ENCODE measurements around the gene ANKRD60. TPM values are rescaled to one million over a fixed set of nuclear protein-coding genes. Genes with fewer than 3 reads are reported as not detected.

The ANKRD60 gene
- total RNA-seq, 4 donors from 2014 or later = not detected

DNA sequence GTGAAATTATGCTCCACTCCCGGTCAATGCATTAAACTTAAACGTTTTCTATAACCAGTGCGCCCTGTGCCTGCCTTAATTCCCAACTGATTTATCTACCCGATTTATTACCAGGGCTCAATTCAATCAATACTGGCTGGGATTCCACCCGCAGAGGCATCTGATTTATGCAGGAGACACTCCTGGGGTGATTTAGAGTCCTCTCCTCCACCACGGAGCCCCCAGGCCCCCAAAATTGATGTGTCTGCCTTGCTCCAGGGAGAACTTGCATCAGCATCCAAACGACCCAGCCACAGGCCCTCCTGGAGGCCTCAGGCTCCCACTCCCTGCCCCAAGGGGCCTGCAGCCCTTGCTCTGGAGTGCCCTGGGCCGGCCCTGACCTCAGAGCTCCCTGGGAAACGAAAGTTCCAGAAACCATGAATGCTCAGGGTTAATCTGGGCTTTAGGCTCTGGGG, 29.5 kb downstream of the ANKRD60 start:
- H3K4me1 ChIP-seq = no peaks in the 10 kb centered on the region
- no peaks in the 10 kb centered on the region for H3K36me3 ChIP-seq
- H3K27ac ChIP-seq = no peak overlapping the region
- intact Hi-C loops (cut with DNase I; ENCODE audit: low total_unique reads) (no loop called here), in situ Hi-C loops (cut with MboI; ENCODE audit: low pct_ligation_motif_present in 1 of 4, low pct_unique_long_range_greater_than_20kb in 1 of 4, low sequenced_read_pairs in 3 of 4) (no loop called here)
- TF ChIP-seq POLR2AphosphoS5 (IDR thresholded peaks at IDR 0.05) (no peak), EP300 (IDR thresholded peaks at IDR 0.05; ENCODE audit: low read depth) (no peak), POLR2A (IDR thresholded peaks at IDR 0.05) (no peak)
- TF ChIP-seq, protein P1, sequence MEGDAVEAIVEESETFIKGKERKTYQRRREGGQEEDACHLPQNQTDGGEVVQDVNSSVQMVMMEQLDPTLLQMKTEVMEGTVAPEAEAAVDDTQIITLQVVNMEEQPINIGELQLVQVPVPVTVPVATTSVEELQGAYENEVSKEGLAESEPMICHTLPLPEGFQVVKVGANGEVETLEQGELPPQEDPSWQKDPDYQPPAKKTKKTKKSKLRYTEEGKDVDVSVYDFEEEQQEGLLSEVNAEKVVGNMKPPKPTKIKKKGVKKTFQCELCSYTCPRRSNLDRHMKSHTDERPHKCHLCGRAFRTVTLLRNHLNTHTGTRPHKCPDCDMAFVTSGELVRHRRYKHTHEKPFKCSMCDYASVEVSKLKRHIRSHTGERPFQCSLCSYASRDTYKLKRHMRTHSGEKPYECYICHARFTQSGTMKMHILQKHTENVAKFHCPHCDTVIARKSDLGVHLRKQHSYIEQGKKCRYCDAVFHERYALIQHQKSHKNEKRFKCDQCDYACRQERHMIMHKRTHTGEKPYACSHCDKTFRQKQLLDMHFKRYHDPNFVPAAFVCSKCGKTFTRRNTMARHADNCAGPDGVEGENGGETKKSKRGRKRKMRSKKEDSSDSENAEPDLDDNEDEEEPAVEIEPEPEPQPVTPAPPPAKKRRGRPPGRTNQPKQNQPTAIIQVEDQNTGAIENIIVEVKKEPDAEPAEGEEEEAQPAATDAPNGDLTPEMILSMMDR (IDR thresholded peaks at IDR 0.05) = no peak
- DNase-seq = no peak
- H3K9me3 ChIP-seq = no peaks in the 10 kb centered on the region
- H3K4me3 ChIP-seq = no peak overlapping the region
- WGBS, 2 donors (ENCODE audit: low coverage in 1 of 2) = 56 to 84% methylated on average over 5 to 9 of the region's 9 CpGs
- H3K27me3 ChIP-seq = no peaks in the 10 kb centered on the region

DNA sequence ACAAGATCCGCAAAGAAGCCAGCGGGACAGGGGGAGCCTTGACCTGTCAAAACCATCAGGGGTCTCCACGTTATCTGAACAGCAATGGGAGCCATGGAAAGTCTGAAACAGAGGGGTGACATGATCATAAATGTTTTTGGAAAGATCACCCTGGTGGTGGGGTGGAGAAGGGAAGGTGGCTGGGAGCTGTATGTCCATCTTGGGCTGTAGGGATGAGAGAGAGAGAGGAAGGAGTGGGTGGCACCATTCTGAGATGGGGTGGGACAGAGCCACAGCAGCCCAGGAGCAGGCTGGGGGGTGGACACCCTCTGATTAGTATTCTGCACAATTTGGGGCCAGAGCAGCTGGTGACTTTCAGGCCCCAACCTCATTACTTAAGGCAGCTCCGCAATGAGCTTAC, 30.1 kb downstream of the ANKRD60 start:
- H3K36me3 ChIP-seq = no peaks in the 10 kb centered on the region
- H3K9me3 ChIP-seq = no peaks in the 10 kb centered on the region
- no peak overlapping the region for H3K27ac ChIP-seq
- no peak for DNase-seq
- H3K4me3 ChIP-seq = no peak overlapping the region
- in situ Hi-C loops (cut with MboI; ENCODE audit: low pct_ligation_motif_present in 1 of 4, low pct_unique_long_range_greater_than_20kb in 1 of 4, low sequenced_read_pairs in 3 of 4) (no loop called here), intact Hi-C loops (cut with DNase I; ENCODE audit: low total_unique reads) (no loop called here)
- no peak for TF ChIP-seq POLR2A (IDR thresholded peaks at IDR 0.05)
- TF ChIP-seq, protein P1 (IDR thresholded peaks at IDR 0.05) = no peak
- no peak for TF ChIP-seq EP300 (IDR thresholded peaks at IDR 0.05; ENCODE audit: low read depth)
- TF ChIP-seq POLR2AphosphoS5 (IDR thresholded peaks at IDR 0.05) = no peak
- no peaks in the 10 kb centered on the region for H3K4me1 ChIP-seq
- no peaks in the 10 kb centered on the region for H3K27me3 ChIP-seq
- WGBS, 2 donors (ENCODE audit: low coverage in 1 of 2) = 85 to 87% methylated on average over 3 to 4 of the region's 4 CpGs

DNA sequence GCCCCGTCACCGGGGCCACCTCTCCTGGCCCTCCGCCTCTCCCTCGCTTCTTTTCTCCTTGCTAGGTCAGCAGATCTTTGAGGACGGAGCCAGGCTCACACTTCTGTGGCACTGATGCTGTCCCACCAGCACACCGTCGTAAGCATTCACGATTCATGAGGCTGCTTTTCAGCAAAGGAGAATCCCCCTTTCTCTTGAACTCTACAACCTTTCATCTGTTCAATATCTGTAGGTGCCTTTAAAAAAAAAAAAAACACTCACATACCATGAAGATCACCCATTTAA, 31.3 kb downstream of the ANKRD60 start:
- WGBS, 2 donors (ENCODE audit: low coverage in 1 of 2) = 96 to 100% methylated on average over 4 to 8 of the region's 8 CpGs
- Histone ChIP-seq H3K27ac (no peak overlapping the region), H3K4me3 (no peak overlapping the region), H3K27me3 (no peaks in the 10 kb centered on the region), H3K9me3 (no peaks in the 10 kb centered on the region), H3K36me3 (no peaks in the 10 kb centered on the region), H3K4me1 (no peaks in the 10 kb centered on the region)
- intact Hi-C loops (cut with DNase I; ENCODE audit: low total_unique reads) = no loop called here
- no peak for TF ChIP-seq POLR2A (IDR thresholded peaks at IDR 0.05)
- TF ChIP-seq POLR2AphosphoS5 (IDR thresholded peaks at IDR 0.05) = no peak
- no peak for TF ChIP-seq EP300 (IDR thresholded peaks at IDR 0.05; ENCODE audit: low read depth)
- TF ChIP-seq, protein P1 (IDR thresholded peaks at IDR 0.05) = no peak
- DNase-seq = no peak
- in situ Hi-C loops (cut with MboI; ENCODE audit: low pct_ligation_motif_present in 1 of 4, low pct_unique_long_range_greater_than_20kb in 1 of 4, low sequenced_read_pairs in 3 of 4) = no loop called here

DNA sequence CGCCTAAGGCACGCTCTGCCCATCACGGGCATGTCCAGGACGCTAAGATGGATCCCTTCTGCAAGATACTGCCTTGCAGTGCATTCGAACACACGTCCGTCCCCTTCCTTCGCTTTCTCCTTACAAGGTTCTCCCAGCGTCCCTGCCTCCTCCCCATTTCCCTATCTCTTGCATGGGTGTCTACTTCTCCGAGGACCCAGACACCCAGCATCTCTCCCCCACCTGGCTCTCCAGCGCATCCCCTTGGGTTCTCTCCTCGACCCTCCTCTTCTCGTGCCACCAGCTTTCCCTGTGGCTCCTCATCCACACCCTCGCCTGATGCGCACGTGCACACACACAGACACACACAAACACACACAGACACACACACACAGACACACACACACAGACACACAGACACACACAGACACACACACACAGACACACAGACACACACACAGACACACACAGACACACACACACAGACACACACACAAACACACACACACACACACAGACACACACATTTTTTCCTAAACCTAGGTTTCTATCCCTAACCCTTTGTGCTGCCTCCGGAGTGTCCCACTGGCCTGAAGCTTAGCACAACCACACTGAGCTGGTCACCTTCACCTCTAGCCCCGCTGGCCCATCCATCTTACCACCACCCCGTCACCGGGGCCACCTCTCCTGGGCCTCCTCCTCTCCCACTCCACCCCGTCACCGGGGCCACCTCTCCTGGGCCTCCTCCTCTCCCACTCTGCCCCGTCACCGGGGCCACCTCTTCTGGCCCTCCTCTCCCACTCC, 31.9 kb downstream of the ANKRD60 start:
- Histone ChIP-seq H3K27ac (no peak overlapping the region), H3K9me3 (no peaks in the 10 kb centered on the region), H3K4me1 (no peaks in the 10 kb centered on the region), H3K27me3 (no peaks in the 10 kb centered on the region), H3K36me3 (no peaks in the 10 kb centered on the region), H3K4me3 (no peak overlapping the region)
- DNase-seq = no peak
- WGBS, 2 donors (ENCODE audit: low coverage in 1 of 2) = 87 to 88% methylated on average over 12 to 24 of the region's 24 CpGs
- intact Hi-C loops (cut with DNase I; ENCODE audit: low total_unique reads) = no loop called here
- TF ChIP-seq EP300 (IDR thresholded peaks at IDR 0.05; ENCODE audit: low read depth) (no peak), POLR2AphosphoS5 (IDR thresholded peaks at IDR 0.05) (no peak), POLR2A (IDR thresholded peaks at IDR 0.05) (no peak)
- TF ChIP-seq, protein P1 (IDR thresholded peaks at IDR 0.05) = no peak
- in situ Hi-C loops (cut with MboI; ENCODE audit: low pct_ligation_motif_present in 1 of 4, low pct_unique_long_range_greater_than_20kb in 1 of 4, low sequenced_read_pairs in 3 of 4) = no loop called here

All from transverse colon (tissue), 4 donors.